Islet of Langerhans (tissue), 1 donor: ENCODE results near the gene PRKG1.
"Not testable (repeated sequence)": the region's sequence is repeated elsewhere in the genome, so short reads cannot be mapped to it uniquely, and the experiment has no call there.

ENCODE experiments used
- FAIRE-seq: peaks from one replicate; lab custom pipeline; 2011; peaks lifted over from hg19 to GRCh38; lab: Jason Lieb, UNC

Gene PRKG1

GRCh38 chr10:51117053-51117660 lies 42.9 kb downstream of the PRKG1 start:
- no peak for FAIRE-seq

GRCh38 chr10:51117794-51118193 lies 43.5 kb downstream of the PRKG1 start:
- FAIRE-seq = no peak

GRCh38 chr10:51119441-51119840 lies 45.2 kb downstream of the PRKG1 start:
- no peak for FAIRE-seq

- FAIRE-seq = no peak
Observed at GRCh38 chr10:51121861-51122260, 47.6 kb downstream of the PRKG1 start.

- FAIRE-seq = no peak
Observed at GRCh38 chr10:51124852-51125251, 50.6 kb downstream of the PRKG1 start.

- FAIRE-seq = no peak
Observed at GRCh38 chr10:51125518-51125917, 51.2 kb downstream of the PRKG1 start.

GRCh38 chr10:51129946-51130544 lies 55.8 kb downstream of the PRKG1 start:
- FAIRE-seq = no peak

GRCh38 chr10:51137756-51138529 lies 63.7 kb downstream of the PRKG1 start:
- FAIRE-seq = no peak

GRCh38 chr10:51139176-51139575 lies 64.9 kb downstream of the PRKG1 start:
- FAIRE-seq = no peak

- FAIRE-seq = no peak
Observed at GRCh38 chr10:51141010-51141409, 66.7 kb downstream of the PRKG1 start.

- no peak for FAIRE-seq
Observed at GRCh38 chr10:51144161-51144781, 70.0 kb downstream of the PRKG1 start.

GRCh38 chr10:51145375-51145774 lies 71.1 kb downstream of the PRKG1 start:
- no peak for FAIRE-seq

- FAIRE-seq = no peak
Observed at GRCh38 chr10:51147644-51148399, 73.5 kb downstream of the PRKG1 start.

GRCh38 chr10:51156926-51157325 lies 82.6 kb downstream of the PRKG1 start:
- FAIRE-seq = no peak

- no peak for FAIRE-seq
Observed at GRCh38 chr10:51158832-51159231, 84.5 kb downstream of the PRKG1 start.

GRCh38 chr10:51159841-51160240 lies 85.6 kb downstream of the PRKG1 start:
- no peak for FAIRE-seq

GRCh38 chr10:51162002-51162401 lies 87.7 kb downstream of the PRKG1 start:
- no peak for FAIRE-seq

- not testable (repeated sequence) for FAIRE-seq
Observed at GRCh38 chr10:51163380-51164049, 89.2 kb downstream of the PRKG1 start.

- no peak for FAIRE-seq
Observed at GRCh38 chr10:51168086-51168815, 94.0 kb downstream of the PRKG1 start.

- no peak for FAIRE-seq
Observed at GRCh38 chr10:51169111-51169510, 94.8 kb downstream of the PRKG1 start.
